GM08714 (cell line): ENCODE data around the gene OSBPL9.
"Not testable (repeated sequence)": the region's sequence is repeated elsewhere in the genome, so short reads cannot be mapped to it uniquely, and the experiment has no call there.

ENCODE experiments used
- H3K4me3 ChIP-seq: fragments of 200-500 bp; sonication (Bioruptor generic); 2 replicates; pipeline ENCODE4 v1.5.1; 2014; ENCODE audit warnings: mild to moderate bottlenecking, low read length, inconsistent platforms
- ZNF274 ChIP-seq: IDR thresholded peaks from 2 replicates; pipeline ENCODE4 v1.6.1; 2012; ENCODE audit warnings: mild to moderate bottlenecking, low read depth, low read length

Gene OSBPL9

GRCh38 chr1:51636191-51636590, 19.3 kb downstream of the OSBPL9 start:
- no peak for TF ChIP-seq ZNF274
- H3K4me3 ChIP-seq, result no peak overlapping the region

DNA sequence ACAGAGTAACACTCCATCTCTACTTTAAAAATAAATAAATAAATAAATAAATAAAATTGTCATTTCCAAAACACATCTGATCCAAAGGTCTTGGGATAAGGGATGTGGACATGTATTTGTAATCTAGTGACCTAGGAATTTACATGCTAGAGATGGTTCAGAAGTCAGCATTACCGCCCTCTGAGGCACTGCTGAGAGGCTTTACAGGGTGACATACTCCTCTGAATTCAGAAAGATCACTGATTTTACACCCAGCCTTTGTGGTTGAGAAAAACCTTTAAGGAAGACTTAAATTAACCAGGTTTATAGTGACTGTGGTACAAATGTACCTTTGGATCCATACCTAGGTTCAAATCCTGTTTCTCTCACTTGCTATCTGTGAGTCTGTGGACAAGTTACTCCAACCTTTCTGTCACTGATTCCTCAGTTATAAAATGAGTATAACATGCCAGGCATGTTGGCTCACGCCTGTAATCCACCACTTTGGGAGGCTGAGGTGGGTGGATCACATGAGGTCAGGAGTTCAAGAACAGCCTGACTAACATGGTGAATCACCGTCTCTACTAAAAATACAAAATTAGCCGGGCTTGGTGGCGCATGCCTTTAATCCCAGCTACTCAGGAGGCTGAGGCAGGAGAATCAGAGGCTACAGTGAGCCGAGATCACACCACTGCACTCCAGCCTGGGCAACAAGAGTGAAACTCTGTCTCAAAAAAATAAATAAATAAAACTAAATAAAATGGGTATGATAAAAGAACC, 20.1 kb downstream of the OSBPL9 start:
- H3K4me3 ChIP-seq, result no peak overlapping the region
- no peak for TF ChIP-seq ZNF274

DNA sequence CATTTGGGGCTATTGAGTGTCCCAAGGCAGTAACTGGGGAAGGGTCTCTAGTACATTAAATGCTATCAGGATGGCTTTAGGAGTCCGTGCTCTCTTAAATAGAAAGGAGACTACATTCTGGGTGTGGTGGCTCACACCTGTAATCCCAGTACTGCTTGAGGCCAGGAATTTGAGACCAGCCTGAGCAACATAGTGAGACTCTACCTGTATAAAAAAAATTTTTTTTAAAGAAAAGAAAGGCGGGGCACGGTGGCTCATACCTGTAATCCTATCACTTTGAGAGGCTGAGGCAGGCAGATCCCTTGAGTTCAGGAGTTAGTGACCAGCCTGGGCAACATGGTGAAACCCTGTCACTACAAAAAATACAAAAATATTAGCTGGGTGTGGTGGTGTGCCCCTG, 21.5 kb downstream of the OSBPL9 start:
- TF ChIP-seq ZNF274, result no peak
- H3K4me3 ChIP-seq, result no peak overlapping the region

- no peak overlapping the region for H3K4me3 ChIP-seq
- TF ChIP-seq ZNF274, result no peak
These were observed 22.8 kb downstream of the OSBPL9 start for GRCh38 chr1:51639694-51640093.

DNA sequence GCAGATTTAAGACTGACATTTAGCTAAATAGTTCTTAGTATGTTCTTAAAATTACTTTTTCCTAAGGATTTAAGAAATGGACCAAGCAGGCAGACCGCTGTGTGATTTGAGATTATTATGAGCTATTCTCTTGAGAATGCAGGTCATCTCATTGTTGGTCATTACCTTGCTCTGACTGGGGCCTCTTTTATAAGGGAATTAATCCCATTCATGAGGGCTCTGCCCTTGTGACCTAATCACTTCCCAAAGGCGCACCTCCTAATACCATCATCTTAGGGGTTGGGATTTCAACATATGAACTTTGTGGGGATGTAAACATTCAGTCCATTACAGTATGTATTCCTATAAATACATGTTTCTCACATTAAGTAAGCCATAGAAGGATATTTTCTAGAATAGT, 24.2 kb downstream of the OSBPL9 start:
- H3K4me3 ChIP-seq, result no peak overlapping the region
- no peak for TF ChIP-seq ZNF274

DNA sequence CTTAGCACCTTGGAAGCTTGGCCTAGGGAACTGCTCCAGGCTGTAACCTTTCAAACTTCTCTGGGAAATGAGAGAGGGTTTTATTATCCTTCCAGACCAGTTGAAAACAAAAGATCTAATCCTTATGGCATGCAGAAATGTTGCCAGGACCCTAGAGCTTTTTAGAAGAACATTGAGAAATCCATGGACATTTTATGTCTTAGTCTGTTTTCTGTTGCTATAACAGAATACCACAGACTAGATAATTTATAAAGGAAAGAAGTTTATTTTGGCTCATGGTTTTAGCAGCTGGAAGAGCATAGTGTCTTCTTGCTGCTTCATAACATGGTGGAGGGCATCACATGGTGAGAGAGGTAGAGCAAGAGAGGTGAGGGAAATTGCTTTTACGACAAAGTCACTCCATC, 25.8 kb downstream of the OSBPL9 start:
- H3K4me3 ChIP-seq, result no peak overlapping the region
- no peak for TF ChIP-seq ZNF274

- TF ChIP-seq ZNF274, result no peak
- no peak overlapping the region for H3K4me3 ChIP-seq
These were observed 26.5 kb downstream of the OSBPL9 start for GRCh38 chr1:51643362-51643761.

GRCh38 chr1:51644020-51644419, 27.1 kb downstream of the OSBPL9 start:
- H3K4me3 ChIP-seq, result no peak overlapping the region
- no peak for TF ChIP-seq ZNF274

GRCh38 chr1:51644533-51645197, 27.8 kb downstream of the OSBPL9 start:
- no peak overlapping the region for H3K4me3 ChIP-seq
- no peak for TF ChIP-seq ZNF274

- not testable (repeated sequence) for H3K4me3 ChIP-seq
These were observed 29.7 kb downstream of the OSBPL9 start for GRCh38 chr1:51646592-51646991.

GRCh38 chr1:51648180-51649109, 31.6 kb downstream of the OSBPL9 start:
- no peak for TF ChIP-seq ZNF274
- no peak overlapping the region for H3K4me3 ChIP-seq

DNA sequence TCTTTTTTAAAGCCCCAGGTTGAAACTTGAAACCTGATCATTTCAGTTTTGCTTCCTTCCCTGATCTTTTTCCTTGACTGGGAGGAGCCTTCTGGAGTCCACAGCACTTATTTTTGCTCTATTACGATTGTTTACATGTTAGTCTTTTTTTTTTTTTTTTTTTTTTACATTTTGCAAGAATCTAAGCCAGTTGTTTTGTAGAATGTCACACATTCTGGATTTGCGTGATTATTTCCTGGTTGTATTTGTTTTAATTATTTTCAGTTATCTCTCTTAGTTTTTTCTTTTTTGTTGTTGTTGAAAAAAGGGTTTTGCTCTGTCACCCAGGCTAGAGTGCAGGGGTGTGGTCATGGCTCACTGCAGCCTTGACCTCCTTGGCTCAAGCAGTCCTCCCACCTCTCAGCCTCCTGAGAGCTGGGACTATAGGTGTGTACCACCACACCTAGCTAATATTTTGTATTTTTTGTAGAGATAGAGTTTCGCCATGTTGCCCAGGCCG, 32.8 kb downstream of the OSBPL9 start:
- TF ChIP-seq ZNF274, result no peak
- no peak overlapping the region for H3K4me3 ChIP-seq

GRCh38 chr1:51650198-51650597, 33.3 kb downstream of the OSBPL9 start:
- H3K4me3 ChIP-seq, result no peak overlapping the region
- TF ChIP-seq ZNF274, result no peak

DNA sequence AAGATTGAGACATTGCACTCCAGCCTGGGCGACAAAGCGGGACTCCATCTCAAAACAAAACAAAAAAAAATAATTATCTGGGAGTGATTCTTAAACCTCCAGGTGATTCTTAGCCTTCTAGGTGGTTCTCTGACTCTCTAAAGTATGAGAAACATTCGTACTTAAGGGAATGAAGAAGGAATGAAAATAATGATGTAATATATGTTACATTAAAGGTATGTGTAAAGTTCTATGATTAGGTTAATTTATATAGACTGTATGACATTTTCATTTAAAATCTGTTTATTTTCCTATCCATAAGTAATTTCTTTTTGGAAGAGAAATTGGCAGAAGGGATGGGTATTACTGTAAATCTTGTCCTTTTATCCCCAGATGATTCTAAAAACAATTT, 34.7 kb downstream of the OSBPL9 start:
- no peak overlapping the region for H3K4me3 ChIP-seq
- TF ChIP-seq ZNF274, result no peak
